ENCODE measurements around the gene NECTIN2.
"Not testable (repeated sequence)": the region's sequence is repeated elsewhere in the genome, so short reads cannot be mapped to it uniquely, and the experiment has no call there.

NECTIN2 gene

DNA sequence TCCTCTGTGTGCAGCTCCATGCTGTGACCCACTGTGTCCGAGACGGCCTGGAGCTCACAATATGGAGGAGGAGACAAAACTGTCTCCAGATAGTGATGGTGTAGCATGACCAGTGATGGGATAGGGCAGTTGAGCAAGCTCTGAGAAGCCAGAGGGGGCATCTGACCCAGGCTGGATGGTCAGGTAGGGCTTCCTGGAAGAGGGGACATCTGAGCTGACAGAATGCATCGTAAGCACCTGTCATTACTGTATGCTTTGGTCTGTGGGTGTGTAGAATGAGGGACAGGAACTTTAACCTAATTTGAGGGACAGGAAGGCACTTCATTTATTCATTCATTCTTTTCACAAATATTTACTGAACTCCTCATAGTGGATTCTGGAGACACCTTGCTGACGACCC lies 38.5 kb downstream of the NECTIN2 start:
- DNase-seq (ENCODE audit: low read depth): no peak

DNA sequence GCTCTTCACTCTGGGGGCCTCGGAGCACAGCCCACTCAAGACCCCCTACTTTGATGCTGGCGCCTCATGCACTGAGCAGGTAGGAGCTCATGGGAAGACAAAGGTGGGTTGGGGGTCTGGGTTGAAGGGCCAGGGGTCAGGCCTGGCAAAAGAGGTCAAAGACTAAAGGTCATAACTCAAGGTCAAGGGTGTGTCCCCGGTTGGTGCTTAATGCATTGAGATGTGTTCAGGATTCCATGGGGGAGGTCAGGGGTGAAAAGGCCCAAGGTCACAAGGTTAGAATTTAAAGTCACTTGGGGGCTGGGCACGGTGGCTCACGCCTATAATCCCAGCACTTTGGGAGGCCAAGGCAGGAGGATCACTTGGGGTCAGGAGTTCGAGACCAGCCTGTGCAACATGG lies 40.0 kb downstream of the NECTIN2 start:
- DNase-seq (ENCODE audit: low read depth): no peak

- DNase-seq (ENCODE audit: low read depth): no peak
Measured at GRCh38 chr19:44887648-44888047, 41.6 kb downstream of the NECTIN2 start.

- not testable (repeated sequence) for DNase-seq (ENCODE audit: low read depth)
Measured at GRCh38 chr19:44888335-44888734, 42.2 kb downstream of the NECTIN2 start.

DNA sequence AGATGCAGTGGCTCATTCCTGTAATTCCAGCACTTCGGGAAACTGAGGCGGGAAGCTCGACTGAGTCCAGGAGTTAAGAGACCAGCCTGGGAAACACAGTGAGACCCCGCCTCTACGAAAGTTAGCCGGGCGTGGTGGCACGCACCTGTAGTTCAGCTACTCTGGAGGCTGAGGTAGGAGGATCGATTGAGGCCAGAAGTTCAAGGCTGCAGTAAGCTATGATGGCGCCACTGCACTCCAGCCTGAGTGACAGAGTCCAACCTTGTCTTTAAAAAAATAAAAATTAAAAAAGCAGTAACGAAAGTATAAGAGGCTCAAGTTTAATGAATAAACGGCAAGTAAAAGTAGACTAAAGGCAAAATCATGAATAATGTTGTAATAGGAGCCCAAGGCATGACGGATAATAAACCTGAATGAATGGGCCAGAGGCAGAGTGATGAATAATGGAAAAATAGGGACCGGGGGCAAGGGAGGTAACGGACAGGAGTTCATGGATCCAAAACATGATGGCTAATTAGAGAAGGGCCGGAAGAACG lies 43.8 kb downstream of the NECTIN2 start:
- no peak for DNase-seq (ENCODE audit: low read depth)

GRCh38 chr19:44890366-44891015 lies 44.4 kb downstream of the NECTIN2 start:
- no peak for DNase-seq (ENCODE audit: low read depth)

- peak; percentile 100 for DNase-seq (ENCODE audit: low read depth)
Measured at GRCh38 chr19:44891016-44891882, 45.2 kb downstream of the NECTIN2 start, which contains the start of gene TOMM40. Gene TOMM40 (plus strand): TSS chr19:44891254. CDS start chr19:44891416, 162 bp downstream.

GRCh38 chr19:44892932-44893331 lies 46.8 kb downstream of the NECTIN2 start:
- DNase-seq (ENCODE audit: low read depth): no peak

DNA sequence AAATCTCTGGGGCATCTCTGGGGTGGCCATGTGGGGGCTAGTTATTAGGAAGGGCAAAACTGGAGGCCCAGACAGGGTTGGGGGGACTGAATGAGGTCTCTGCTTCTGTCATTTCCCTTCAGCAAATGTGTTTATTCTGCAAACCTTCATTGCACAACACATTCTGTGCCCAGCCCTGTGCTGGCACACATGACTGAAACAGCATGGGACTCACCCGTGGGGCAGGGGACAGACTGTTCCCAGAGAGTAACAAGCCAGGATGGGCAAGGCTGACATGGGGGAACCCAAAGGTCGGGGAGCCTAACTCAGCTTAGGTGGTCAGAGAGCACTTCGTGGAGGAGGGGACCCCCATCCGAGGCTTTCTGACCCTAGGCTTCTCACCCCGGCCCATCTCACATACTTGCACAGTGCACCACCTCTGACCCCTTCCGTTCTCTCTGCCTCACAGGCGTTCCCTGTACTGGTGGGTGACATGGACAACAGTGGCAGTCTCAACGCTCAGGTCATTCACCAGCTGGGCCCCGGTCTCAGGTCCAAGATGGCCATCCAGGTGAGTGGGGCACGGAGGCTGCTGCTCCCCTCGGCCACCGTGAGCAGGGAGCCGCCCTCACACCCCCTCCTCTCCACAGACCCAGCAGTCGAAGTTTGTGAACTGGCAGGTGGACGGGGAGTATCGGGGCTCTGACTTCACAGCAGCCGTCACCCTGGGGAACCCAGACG lies 47.4 kb downstream of the NECTIN2 start:
- DNase-seq (ENCODE audit: low read depth): no peak

- no peak for DNase-seq (ENCODE audit: low read depth)
Measured at GRCh38 chr19:44894052-44894400, 47.9 kb downstream of the NECTIN2 start.

DNA sequence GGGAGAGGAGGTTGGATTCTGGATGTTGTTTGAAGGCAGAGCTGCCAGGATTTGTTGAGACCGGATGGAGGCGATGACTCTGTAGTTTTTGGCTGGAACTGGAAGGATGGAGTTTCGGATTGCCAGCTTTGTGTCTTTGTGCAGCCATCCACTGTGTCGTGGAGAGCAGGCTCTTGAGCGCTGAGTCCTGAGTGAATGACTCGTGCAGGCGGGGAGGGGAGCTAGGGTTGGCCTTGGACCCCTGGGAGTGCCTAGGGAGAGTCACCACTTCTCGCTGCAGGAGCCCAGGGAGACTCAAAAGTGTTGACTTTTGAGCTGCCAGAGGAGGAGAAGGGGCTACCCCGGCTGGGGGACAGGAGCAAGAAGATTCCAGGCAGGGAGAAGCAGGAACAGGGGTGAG lies 48.8 kb downstream of the NECTIN2 start:
- DNase-seq (ENCODE audit: low read depth): no peak

DNA sequence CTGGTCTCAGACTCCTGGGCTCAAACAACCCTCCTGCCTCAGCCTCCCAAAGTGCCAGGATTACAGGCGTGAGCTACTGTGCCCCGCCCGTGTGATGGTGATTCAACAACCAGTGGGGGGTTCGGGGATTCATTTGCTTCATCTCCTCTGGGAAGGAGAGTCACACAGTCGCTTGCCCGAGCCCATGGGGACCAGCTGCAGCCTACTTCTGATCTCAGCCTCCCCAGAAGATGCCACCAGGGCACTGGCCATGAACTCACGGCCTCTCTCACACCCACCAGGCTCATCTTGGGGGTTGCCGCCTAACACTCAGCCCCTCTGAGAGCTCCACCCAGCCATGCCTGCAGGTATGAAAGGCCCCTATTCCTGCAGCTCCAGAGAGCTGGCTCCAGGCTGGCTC lies 51.7 kb downstream of the NECTIN2 start:
- DNase-seq (ENCODE audit: low read depth): no peak

GRCh38 chr19:44900328-44901244 lies 54.5 kb downstream of the NECTIN2 start:
- no peak for DNase-seq (ENCODE audit: low read depth)

DNA sequence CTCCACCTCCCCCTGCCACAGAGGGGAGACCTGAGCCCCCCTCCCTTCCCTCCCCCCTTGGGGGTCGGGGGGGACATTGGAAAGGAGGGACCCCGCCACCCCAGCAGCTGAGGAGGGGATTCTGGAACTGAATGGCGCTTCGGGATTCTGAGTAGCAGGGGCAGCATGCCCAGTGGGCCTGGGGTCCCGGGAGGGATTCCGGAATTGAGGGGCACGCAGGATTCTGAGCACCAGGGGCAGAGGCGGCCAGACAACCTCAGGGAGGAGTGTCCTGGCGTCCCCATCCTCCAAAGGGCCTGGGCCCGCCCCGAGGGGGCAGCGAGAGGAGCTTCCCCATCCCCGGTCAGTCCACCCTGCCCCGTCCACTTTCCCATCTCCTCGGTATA lies 57.1 kb downstream of the NECTIN2 start:
- no peak for DNase-seq (ENCODE audit: low read depth)

GRCh38 chr19:44903602-44904425 lies 57.7 kb downstream of the NECTIN2 start:
- DNase-seq (ENCODE audit: low read depth): peak; percentile 64

DNA sequence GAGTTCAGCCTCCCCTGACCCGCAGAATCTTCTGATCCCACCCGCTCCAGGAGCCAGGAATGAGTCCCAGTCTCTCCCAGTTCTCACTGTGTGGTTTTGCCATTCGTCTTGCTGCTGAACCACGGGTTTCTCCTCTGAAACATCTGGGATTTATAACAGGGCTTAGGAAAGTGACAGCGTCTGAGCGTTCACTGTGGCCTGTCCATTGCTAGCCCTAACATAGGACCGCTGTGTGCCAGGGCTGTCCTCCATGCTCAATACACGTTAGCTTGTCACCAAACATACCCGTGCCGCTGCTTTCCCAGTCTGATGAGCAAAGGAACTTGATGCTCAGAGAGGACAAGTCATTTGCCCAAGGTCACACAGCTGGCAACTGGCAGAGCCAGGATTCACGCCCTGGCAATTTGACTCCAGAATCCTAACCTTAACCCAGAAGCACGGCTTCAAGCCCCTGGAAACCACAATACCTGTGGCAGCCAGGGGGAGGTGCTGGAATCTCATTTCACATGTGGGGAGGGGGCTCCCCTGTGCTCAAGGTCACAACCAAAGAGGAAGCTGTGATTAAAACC lies 58.4 kb downstream of the NECTIN2 start:
- DNase-seq (ENCODE audit: low read depth): no peak

- DNase-seq (ENCODE audit: low read depth): no peak
Measured at GRCh38 chr19:44905437-44906160, 59.5 kb downstream of the NECTIN2 start, which contains the start of gene APOE. Gene APOE (plus strand): TSS chr19:44905796. CDS start chr19:44906625, 829 bp downstream.

DNA sequence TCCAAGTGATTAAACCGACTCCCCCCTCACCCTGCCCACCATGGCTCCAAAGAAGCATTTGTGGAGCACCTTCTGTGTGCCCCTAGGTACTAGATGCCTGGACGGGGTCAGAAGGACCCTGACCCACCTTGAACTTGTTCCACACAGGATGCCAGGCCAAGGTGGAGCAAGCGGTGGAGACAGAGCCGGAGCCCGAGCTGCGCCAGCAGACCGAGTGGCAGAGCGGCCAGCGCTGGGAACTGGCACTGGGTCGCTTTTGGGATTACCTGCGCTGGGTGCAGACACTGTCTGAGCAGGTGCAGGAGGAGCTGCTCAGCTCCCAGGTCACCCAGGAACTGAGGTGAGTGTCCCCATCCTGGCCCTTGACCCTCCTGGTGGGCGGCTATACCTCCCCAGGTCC lies 61.5 kb downstream of the NECTIN2 start:
- DNase-seq (ENCODE audit: low read depth): no peak

DNA sequence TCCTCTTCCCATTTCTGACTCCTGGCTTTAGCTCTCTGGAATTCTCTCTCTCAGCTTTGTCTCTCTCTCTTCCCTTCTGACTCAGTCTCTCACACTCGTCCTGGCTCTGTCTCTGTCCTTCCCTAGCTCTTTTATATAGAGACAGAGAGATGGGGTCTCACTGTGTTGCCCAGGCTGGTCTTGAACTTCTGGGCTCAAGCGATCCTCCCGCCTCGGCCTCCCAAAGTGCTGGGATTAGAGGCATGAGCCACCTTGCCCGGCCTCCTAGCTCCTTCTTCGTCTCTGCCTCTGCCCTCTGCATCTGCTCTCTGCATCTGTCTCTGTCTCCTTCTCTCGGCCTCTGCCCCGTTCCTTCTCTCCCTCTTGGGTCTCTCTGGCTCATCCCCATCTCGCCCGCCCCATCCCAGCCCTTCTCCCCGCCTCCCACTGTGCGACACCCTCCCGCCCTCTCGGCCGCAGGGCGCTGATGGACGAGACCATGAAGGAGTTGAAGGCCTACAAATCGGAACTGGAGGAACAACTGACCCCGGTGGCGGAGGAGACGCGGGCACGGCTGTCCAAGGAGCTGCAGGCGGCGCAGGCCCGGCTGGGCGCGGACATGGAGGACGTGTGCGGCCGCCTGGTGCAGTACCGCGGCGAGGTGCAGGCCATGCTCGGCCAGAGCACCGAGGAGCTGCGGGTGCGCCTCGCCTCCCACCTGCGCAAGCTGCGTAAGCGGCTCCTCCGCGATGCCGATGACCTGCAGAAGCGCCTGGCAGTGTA lies 62.2 kb downstream of the NECTIN2 start:
- no peak for DNase-seq (ENCODE audit: low read depth)
